ENCODE results near the gene CALCB.

Gene CALCB

GRCh38 chr11:15101072-15101709 lies 27.8 kb downstream of the CALCB start:
- no peaks in the 10 kb centered on the region for H3K9me3 ChIP-seq (ENCODE audit: control insufficient read depth, low read length)
- no peaks in the 10 kb centered on the region for H3K36me3 ChIP-seq (ENCODE audit: control insufficient read depth, insufficient read depth, low read length)
- H3K4me1 ChIP-seq (ENCODE audit: control insufficient read depth, insufficient read depth, low read length, poor library complexity, severe bottlenecking): no peaks in the 10 kb centered on the region
- H3K27ac ChIP-seq (ENCODE audit: insufficient read depth, low read length, poor library complexity, severe bottlenecking): no peak overlapping the region
- DNase-seq: peak in 2 of 3 donors; percentile 2 to 3
- no peaks in the 10 kb centered on the region for H3K27me3 ChIP-seq (replicated peaks; ENCODE audit: control insufficient read depth, insufficient read depth, low read length, poor library complexity, severe bottlenecking)
- no peak overlapping the region for H3K4me3 ChIP-seq (ENCODE audit: insufficient read depth, low read depth, low read length, poor library complexity, severe bottlenecking)

DNA sequence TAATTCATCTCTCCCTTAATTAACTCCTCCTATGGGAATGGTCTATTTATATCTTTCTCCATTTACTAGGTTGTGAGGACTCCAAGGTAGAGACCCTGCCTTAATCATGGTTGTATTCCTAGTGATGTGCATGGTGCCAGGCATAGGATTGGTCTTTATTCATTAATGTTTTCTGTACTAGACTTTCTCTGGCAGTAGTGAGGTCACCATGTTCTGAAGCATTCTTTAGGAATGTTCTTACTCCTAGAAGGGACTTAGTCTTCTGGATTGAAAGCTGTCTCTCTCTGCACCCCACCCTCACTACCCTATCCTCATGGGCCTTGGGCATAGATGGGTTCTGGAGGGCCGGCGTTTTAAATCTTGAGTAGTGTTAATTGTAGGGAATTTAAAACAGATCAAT lies 30.8 kb downstream of the CALCB start:
- DNase-seq: no peak
- Histone ChIP-seq H3K27ac (ENCODE audit: insufficient read depth, low read length, poor library complexity, severe bottlenecking) (no peak overlapping the region), H3K9me3 (ENCODE audit: control insufficient read depth, low read length) (no peaks in the 10 kb centered on the region), H3K4me3 (ENCODE audit: insufficient read depth, low read depth, low read length, poor library complexity, severe bottlenecking) (no peak overlapping the region), H3K36me3 (ENCODE audit: control insufficient read depth, insufficient read depth, low read length) (no peaks in the 10 kb centered on the region), H3K4me1 (ENCODE audit: control insufficient read depth, insufficient read depth, low read length, poor library complexity, severe bottlenecking) (no peaks in the 10 kb centered on the region), H3K27me3 (replicated peaks; ENCODE audit: control insufficient read depth, insufficient read depth, low read length, poor library complexity, severe bottlenecking) (no peaks in the 10 kb centered on the region)

DNA sequence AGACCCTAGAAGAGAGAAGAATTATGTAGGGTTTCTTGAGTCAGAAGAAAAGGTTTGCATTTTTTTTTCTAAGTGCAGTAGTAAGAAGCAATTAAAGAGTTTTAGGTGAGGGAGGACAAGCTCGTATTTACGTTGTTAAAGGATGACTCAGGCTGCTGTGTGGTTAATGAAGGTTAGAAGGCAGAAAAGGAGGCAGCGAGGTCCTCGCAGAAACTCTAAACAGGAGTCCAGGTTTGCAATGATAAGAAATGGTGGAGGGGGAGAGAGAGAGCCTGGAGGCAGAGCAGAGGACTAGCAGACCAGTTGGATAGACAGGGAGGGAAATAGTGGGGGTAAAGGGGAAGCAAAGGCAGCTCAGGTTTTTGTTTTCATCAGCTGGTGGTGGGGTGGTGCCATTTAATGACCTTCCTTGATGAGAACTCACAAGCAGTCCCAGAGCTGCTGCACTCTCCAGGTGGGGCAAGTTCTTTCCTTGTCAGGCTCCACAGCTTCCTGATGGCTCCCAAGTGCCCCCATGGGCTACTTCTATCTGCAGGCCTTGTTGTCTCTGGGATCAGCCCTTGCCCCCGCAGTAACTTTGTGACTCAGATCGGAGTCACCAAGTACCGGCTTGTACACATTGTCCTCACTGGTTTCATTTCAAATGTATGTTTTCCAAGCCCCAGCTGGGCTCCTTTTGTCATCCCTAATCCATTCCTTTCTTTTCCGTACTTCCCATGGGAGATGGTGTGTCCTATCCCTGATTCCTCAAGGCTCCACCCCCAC lies 33.0 kb downstream of the CALCB start:
- no peak for DNase-seq
- no peaks in the 10 kb centered on the region for H3K9me3 ChIP-seq (ENCODE audit: control insufficient read depth, low read length)
- no peaks in the 10 kb centered on the region for H3K4me1 ChIP-seq (ENCODE audit: control insufficient read depth, insufficient read depth, low read length, poor library complexity, severe bottlenecking)
- no peaks in the 10 kb centered on the region for H3K36me3 ChIP-seq (ENCODE audit: control insufficient read depth, insufficient read depth, low read length)
- H3K4me3 ChIP-seq (ENCODE audit: insufficient read depth, low read depth, low read length, poor library complexity, severe bottlenecking): no peak overlapping the region
- H3K27me3 ChIP-seq (replicated peaks; ENCODE audit: control insufficient read depth, insufficient read depth, low read length, poor library complexity, severe bottlenecking): no peaks in the 10 kb centered on the region
- no peak overlapping the region for H3K27ac ChIP-seq (ENCODE audit: insufficient read depth, low read length, poor library complexity, severe bottlenecking)

DNA sequence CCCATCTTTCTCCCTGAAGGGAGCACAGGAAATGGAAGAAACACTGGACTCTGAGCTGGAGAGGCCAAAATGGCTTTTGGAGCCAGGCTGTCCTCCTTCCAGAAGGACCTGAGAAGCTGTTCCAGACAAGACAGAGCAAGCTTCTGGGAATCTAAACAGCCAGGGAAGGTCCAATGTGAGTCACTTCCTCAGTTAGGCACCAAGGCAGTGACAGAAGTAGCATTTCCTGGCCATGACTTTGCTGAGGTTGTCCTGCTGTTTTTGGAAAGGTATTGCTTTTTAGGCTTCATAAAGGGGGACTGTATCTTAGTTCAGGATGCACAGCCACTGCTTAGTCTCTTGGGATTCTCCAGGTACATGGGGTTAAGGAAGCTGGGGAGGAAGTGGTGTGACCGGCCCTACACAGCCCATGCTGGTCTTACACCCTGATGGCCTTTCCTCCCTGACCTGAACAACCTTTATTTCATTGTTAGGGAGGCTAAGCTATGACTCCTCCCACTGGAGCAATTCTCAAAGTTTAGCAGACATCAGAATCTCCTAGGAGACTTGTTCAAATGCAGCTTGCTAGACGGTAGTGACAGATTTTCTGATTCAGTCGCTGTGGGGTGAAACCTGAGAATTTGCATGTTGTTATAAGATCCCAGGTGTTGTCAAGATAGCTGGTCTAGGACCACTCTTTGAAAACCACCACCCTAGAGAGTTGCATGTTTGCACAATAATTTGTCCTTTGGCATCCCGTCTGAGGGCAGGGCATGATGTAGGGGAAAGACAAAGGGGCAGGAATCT lies 34.5 kb downstream of the CALCB start:
- Histone ChIP-seq H3K9me3 (ENCODE audit: control insufficient read depth, low read length) (no peaks in the 10 kb centered on the region), H3K27me3 (replicated peaks; ENCODE audit: control insufficient read depth, insufficient read depth, low read length, poor library complexity, severe bottlenecking) (no peaks in the 10 kb centered on the region), H3K4me3 (ENCODE audit: insufficient read depth, low read depth, low read length, poor library complexity, severe bottlenecking) (no peak overlapping the region), H3K36me3 (ENCODE audit: control insufficient read depth, insufficient read depth, low read length) (no peaks in the 10 kb centered on the region), H3K27ac (ENCODE audit: insufficient read depth, low read length, poor library complexity, severe bottlenecking) (no peak overlapping the region), H3K4me1 (ENCODE audit: control insufficient read depth, insufficient read depth, low read length, poor library complexity, severe bottlenecking) (no peaks in the 10 kb centered on the region)
- DNase-seq: no peak

DNA sequence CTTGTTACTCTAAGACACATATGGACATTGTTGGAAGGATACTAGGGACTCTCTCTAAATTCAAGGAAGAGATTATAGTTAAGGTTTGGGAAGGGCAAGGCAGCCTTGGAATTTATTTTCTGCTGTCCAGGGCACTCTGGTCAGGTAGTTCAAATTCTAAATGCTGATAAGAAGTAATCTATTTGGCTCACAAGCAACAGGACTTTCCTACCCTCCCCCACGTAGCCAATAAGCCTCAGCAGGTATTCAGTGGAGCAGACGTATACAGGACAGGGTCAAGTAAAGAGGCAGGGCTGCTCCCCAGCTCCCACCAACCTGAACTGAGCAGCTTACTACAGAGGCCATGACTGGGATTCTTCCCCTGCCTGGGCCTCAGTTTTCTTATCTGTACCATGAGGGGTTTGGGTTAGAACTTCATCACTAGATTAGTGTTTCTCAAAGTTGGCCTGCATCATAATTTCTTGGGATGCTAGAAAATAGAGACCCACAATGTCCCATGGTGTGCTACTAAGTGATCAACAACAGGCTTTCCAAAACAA lies 35.3 kb downstream of the CALCB start:
- Histone ChIP-seq H3K4me1 (ENCODE audit: control insufficient read depth, insufficient read depth, low read length, poor library complexity, severe bottlenecking) (no peaks in the 10 kb centered on the region), H3K9me3 (ENCODE audit: control insufficient read depth, low read length) (no peaks in the 10 kb centered on the region), H3K4me3 (ENCODE audit: insufficient read depth, low read depth, low read length, poor library complexity, severe bottlenecking) (no peak overlapping the region), H3K27ac (ENCODE audit: insufficient read depth, low read length, poor library complexity, severe bottlenecking) (no peak overlapping the region), H3K27me3 (replicated peaks; ENCODE audit: control insufficient read depth, insufficient read depth, low read length, poor library complexity, severe bottlenecking) (no peaks in the 10 kb centered on the region), H3K36me3 (ENCODE audit: control insufficient read depth, insufficient read depth, low read length) (no peaks in the 10 kb centered on the region)
- DNase-seq: no peak

DNA sequence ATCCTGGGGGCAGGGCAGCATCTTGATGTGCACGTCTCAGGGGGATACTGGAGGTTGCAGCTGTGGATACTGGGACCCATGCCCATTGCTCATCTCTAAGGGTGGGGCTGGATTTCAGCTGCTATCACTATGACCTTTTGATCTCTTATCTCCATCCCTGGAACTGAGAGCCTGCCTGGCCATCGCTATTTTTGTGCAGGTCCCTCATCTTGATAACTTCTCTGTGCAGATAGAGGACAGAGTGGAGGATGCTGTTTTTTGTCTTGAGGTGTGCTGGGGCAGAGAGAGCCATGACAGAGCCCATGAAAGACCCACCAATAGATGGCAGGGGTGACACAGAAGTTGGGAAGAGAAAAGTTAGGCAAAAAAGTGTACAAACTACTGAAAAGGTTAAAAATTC lies 36.2 kb downstream of the CALCB start:
- no peaks in the 10 kb centered on the region for H3K36me3 ChIP-seq (ENCODE audit: control insufficient read depth, insufficient read depth, low read length)
- H3K27me3 ChIP-seq (replicated peaks; ENCODE audit: control insufficient read depth, insufficient read depth, low read length, poor library complexity, severe bottlenecking): no peaks in the 10 kb centered on the region
- H3K27ac ChIP-seq (ENCODE audit: insufficient read depth, low read length, poor library complexity, severe bottlenecking): no peak overlapping the region
- H3K4me1 ChIP-seq (ENCODE audit: control insufficient read depth, insufficient read depth, low read length, poor library complexity, severe bottlenecking): no peaks in the 10 kb centered on the region
- DNase-seq: no peak
- no peaks in the 10 kb centered on the region for H3K9me3 ChIP-seq (ENCODE audit: control insufficient read depth, low read length)
- H3K4me3 ChIP-seq (ENCODE audit: insufficient read depth, low read depth, low read length, poor library complexity, severe bottlenecking): no peak overlapping the region

DNA sequence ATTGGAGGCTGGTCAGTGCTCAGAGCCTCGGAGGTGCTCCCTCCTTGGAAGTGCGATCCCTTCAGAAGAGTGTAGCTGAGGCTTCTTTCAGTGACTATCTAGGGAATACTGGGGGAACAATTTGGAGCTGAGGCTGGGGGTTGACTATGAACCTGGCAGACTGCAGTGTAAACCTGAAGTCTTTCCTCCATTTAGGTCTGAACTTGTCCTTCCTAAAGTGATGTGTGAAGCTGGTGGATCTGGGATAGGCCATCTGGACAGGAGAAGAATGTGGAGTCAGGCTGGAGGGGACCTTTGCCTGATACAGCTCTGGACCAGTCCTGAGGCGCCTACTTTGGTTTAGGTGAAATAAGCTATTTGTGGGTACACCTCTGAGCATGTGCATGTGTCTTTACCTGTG lies 37.8 kb downstream of the CALCB start:
- no peak for DNase-seq
- Histone ChIP-seq H3K36me3 (ENCODE audit: control insufficient read depth, insufficient read depth, low read length) (no peaks in the 10 kb centered on the region), H3K4me1 (ENCODE audit: control insufficient read depth, insufficient read depth, low read length, poor library complexity, severe bottlenecking) (no peaks in the 10 kb centered on the region), H3K27me3 (replicated peaks; ENCODE audit: control insufficient read depth, insufficient read depth, low read length, poor library complexity, severe bottlenecking) (peaks cover 7% of the 10 kb centered on the region), H3K27ac (ENCODE audit: insufficient read depth, low read length, poor library complexity, severe bottlenecking) (no peak overlapping the region), H3K9me3 (ENCODE audit: control insufficient read depth, low read length) (no peaks in the 10 kb centered on the region), H3K4me3 (ENCODE audit: insufficient read depth, low read depth, low read length, poor library complexity, severe bottlenecking) (no peak overlapping the region)

- no peak for DNase-seq
- H3K4me1 ChIP-seq (ENCODE audit: control insufficient read depth, insufficient read depth, low read length, poor library complexity, severe bottlenecking): no peaks in the 10 kb centered on the region
- no peak overlapping the region for H3K4me3 ChIP-seq (ENCODE audit: insufficient read depth, low read depth, low read length, poor library complexity, severe bottlenecking)
- H3K27ac ChIP-seq (ENCODE audit: insufficient read depth, low read length, poor library complexity, severe bottlenecking): no peak overlapping the region
- H3K27me3 ChIP-seq (replicated peaks; ENCODE audit: control insufficient read depth, insufficient read depth, low read length, poor library complexity, severe bottlenecking): peaks cover 7% of the 10 kb centered on the region
- H3K9me3 ChIP-seq (ENCODE audit: control insufficient read depth, low read length): no peaks in the 10 kb centered on the region
- H3K36me3 ChIP-seq (ENCODE audit: control insufficient read depth, insufficient read depth, low read length): no peaks in the 10 kb centered on the region
These were observed 38.7 kb downstream of the CALCB start for GRCh38 chr11:15112131-15112541.

DNA sequence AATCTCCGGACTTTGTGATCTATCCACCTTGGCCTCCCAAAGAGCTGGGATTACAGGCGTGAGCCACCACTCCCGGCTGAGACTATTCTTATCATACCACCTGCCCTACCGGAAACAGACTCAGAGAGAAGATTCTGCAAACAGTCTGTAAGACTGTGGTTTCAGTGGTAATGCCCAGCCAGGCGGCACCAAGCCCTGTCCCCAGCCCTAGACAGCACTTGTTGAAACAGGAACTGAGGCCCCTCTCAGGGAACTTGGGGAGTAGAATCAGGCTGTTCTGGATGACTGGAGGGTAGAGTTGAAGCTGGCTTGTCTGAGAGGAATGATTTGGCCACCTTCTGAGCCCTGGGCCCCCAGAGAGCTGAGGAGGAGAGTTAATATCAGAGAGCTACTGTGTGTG lies 40.0 kb downstream of the CALCB start:
- no peak for DNase-seq
- Histone ChIP-seq H3K27me3 (replicated peaks; ENCODE audit: control insufficient read depth, insufficient read depth, low read length, poor library complexity, severe bottlenecking) (peaks cover 7% of the 10 kb centered on the region), H3K27ac (ENCODE audit: insufficient read depth, low read length, poor library complexity, severe bottlenecking) (no peak overlapping the region), H3K4me3 (ENCODE audit: insufficient read depth, low read depth, low read length, poor library complexity, severe bottlenecking) (no peak overlapping the region), H3K36me3 (ENCODE audit: control insufficient read depth, insufficient read depth, low read length) (no peaks in the 10 kb centered on the region), H3K4me1 (ENCODE audit: control insufficient read depth, insufficient read depth, low read length, poor library complexity, severe bottlenecking) (no peaks in the 10 kb centered on the region), H3K9me3 (ENCODE audit: control insufficient read depth, low read length) (no peaks in the 10 kb centered on the region)
